HPDE6-E6E7 (cell line): ENCODE data around the gene PPHLN1.
"Not testable (repeated sequence)": the region's sequence is repeated elsewhere in the genome, so short reads cannot be mapped to it uniquely, and the experiment has no call there.

Experiments
- DNase-seq: peaks from one replicate; pipeline ENCODE4 v3.0.0; 2011; ENCODE audit warnings: missing footprints; ENCODE audit errors: extremely low spot score

PPHLN1 gene

GRCh38 chr12:42323856-42324255, 2.1 kb upstream of the PPHLN1 start:
- no peak for DNase-seq

- DNase-seq = no peak
Observed at GRCh38 chr12:42325326-42325652, 678 bp upstream of the PPHLN1 start.

GRCh38 chr12:42326541-42327226, 717 bp downstream of the PPHLN1 start:
- DNase-seq = no peak

GRCh38 chr12:42327227-42327590, 1.2 kb downstream of the PPHLN1 start:
- DNase-seq = no peak

GRCh38 chr12:42330097-42330496, 4.1 kb downstream of the PPHLN1 start:
- DNase-seq = not testable (repeated sequence)

GRCh38 chr12:42332301-42333285, 6.6 kb downstream of the PPHLN1 start:
- no peak for DNase-seq

- DNase-seq = no peak
Observed at GRCh38 chr12:42336286-42336685, 10.3 kb downstream of the PPHLN1 start.

- no peak for DNase-seq
Observed at GRCh38 chr12:42338280-42338679, 12.3 kb downstream of the PPHLN1 start.

GRCh38 chr12:42342028-42342427, 16.1 kb downstream of the PPHLN1 start:
- DNase-seq = no peak

- no peak for DNase-seq
Observed at GRCh38 chr12:42343721-42344120, 17.8 kb downstream of the PPHLN1 start.

GRCh38 chr12:42346403-42347002, 20.5 kb downstream of the PPHLN1 start:
- no peak for DNase-seq

- DNase-seq = not testable (repeated sequence)
Observed at GRCh38 chr12:42349119-42350020, 23.4 kb downstream of the PPHLN1 start.

- not testable (repeated sequence) for DNase-seq
Observed at GRCh38 chr12:42350021-42350407, 24.0 kb downstream of the PPHLN1 start.

GRCh38 chr12:42356344-42356743, 30.4 kb downstream of the PPHLN1 start:
- DNase-seq = no peak

GRCh38 chr12:42360747-42361403, 34.9 kb downstream of the PPHLN1 start:
- no peak for DNase-seq

GRCh38 chr12:42361909-42362646, 36.1 kb downstream of the PPHLN1 start:
- no peak for DNase-seq

GRCh38 chr12:42362647-42363260, 36.8 kb downstream of the PPHLN1 start:
- DNase-seq = no peak

GRCh38 chr12:42364692-42365091, 38.7 kb downstream of the PPHLN1 start:
- DNase-seq = no peak

GRCh38 chr12:42365486-42365885, 39.5 kb downstream of the PPHLN1 start:
- no peak for DNase-seq

- DNase-seq = no peak
Observed at GRCh38 chr12:42370013-42370412, 44.0 kb downstream of the PPHLN1 start.
